Activated CD8-positive, alpha-beta memory T cell treated with anti-CD3 and anti-CD28 coated beads, Interleukin-2, amount 50 U/mL, for 4 hours (primary cell): ENCODE results near the gene JMJD4.

ENCODE experiments used
- DNase-seq: peaks from one replicate; pipeline ENCODE4 v3.0.0-alpha.2; 2020

The JMJD4 gene

DNA sequence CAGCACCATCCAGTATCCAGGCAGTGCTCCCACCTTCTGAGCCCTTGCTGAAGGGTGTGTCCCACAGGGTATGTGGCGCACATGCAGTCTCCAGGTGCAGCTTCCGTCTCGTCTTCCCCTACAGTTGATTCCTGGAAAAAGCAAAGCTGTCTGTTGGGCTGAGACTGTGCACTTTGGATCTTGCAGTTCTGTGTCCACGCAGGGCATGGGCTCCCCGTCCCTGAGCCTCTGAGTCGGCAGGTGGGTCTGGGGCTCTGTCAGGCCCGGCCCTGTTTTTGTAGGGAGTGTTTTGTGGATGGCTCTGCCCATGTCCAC is 33.0 kb upstream of the JMJD4 start:
- no peak for DNase-seq

DNA sequence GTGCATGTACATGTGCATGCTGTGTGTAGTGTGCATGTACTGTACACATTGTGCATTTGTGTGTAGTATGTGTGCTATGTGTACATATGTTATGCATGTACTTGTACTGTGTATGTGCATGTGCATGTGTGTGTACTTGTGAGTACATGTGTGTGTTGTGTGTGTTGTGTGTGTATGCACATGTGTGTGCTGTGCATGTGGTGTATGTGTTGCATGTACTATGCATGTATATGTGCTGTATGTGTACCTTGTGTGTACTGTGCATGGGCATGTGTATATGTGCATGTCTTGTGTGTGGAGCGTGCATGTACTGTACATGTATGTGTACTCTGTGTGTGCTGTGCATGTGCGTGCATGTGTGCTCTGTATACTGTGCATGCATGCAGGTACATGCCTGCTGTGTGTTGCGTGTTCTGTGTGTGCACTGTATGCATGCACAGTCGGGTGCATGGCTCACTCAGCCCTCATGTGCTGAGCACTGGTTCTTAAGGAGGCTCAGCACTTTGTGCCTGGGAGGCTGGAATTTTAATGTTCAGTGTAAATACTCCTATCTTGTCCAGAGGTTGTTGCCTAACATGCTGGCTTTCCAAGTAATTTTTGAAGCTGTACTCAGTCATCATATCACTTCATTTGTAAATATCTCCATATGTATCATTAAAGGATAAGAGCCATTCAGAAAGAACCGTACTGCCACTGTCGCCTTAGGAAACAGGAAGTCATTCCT is 32.5 kb upstream of the JMJD4 start:
- DNase-seq: no peak

DNA sequence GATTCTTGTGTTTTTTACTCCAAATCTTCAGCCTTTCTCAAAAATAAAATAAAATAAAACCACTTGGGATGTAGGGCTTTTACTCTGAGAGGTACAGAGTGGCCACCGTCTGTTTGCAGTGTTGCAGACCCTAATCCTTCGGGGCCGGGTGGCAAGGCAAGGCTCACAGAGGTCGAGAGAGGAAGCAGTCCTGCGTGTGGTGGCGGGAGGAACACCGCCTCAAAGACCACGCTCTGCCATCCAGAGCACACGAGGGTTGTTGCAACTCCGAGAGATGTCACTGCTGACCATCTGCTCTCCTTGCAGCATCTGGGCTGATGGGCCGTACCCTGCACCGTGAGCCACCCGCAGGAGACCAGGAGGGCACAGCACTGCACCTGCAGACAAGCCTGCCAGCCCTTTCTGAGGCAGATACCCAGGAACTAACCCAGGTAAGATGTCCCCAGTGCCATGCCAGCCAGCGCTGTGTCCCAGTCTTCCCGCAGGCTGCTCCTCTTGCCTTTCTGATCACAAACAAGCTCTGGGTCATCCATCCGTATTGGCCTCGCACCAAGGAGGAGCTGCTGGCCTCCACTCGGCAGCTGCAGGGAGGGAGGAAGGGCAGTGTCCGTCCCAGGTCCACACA is 31.7 kb upstream of the JMJD4 start:
- DNase-seq: no peak

DNA sequence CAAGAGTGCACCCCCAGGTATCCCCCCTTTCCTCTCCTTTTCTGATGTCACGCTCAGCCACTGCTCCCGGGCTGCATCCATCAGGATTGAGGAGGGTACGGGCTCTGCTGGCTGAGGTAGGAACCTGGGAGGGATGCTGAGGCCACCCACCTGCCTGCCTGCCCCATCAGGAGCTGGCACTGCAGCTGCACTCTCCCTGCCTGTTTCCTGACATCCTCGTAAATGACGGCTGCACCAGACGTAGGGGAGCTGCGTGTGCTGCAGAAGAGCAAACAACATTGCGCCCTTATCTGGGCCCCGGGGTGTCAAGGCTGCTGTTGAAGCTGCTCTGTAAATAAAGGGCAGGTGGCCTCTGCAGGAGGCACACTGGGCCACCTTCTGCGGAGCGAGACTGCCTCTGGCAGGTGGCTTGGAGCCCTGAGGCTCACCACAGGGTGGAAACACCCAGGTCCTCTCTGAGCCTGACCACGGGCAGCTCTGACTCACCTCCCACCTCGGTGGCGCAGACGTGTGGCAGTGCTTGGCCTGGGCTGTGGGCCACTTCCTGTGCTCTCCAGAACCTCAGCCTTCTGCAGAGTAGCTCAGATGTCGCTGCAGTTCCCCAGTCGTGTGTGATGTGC is 31.0 kb upstream of the JMJD4 start:
- peak; percentile 66 for DNase-seq

DNA sequence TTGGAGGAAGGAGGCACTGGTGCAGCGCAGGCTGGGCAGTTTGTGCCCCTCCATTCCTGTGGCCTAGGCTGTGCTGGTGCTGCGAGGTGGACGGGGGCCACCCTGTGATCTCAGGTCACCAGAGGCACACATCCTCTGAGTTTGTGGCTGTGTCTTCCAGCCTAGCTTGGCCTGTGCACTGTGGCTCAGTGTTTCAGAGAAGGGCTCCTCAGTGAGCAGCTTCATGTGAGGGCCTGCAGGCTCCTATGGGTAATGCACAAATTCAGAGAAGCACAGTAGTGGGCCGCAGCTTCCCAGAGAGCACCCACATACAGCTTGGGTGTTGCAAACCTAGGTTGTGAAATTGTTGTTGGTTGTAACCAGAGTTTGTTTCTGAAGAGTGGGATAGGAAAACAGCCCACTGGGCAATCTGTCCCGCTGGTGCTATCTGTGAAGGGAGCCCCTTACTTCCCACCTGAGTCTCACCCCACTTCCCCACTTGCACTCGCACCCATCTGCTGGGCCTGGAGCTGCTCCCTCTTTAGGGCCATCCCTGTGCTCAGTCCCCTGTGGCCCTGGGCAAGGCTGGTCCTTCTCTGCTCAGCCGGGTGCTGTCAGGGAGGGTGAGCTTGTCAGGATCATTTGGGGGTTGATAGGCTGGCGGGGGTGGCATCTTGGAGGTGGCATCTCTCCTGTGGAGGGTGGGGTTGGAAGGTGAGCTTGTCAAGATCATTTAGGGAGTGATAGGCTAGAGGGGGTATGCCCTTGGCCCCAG is 30.3 kb upstream of the JMJD4 start:
- DNase-seq: no peak

DNA sequence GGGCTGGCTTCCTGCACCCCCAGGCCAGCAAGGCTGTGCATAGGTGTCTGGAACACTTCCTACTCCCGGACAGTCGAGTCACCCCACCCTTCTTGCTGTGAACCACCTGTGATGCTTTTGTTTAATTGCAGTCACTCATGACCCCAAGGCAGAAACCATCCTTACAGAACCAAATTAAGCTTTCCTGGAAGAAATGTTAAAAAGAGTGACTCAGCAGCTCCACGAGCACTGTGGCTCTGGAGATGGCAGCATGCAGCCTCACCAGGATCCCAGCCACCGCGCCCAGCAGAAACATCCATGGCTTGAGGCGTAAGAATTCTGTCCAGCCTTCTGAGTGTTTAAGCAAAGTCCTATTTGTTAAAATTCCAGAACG is 28.9 kb upstream of the JMJD4 start:
- DNase-seq: no peak

DNA sequence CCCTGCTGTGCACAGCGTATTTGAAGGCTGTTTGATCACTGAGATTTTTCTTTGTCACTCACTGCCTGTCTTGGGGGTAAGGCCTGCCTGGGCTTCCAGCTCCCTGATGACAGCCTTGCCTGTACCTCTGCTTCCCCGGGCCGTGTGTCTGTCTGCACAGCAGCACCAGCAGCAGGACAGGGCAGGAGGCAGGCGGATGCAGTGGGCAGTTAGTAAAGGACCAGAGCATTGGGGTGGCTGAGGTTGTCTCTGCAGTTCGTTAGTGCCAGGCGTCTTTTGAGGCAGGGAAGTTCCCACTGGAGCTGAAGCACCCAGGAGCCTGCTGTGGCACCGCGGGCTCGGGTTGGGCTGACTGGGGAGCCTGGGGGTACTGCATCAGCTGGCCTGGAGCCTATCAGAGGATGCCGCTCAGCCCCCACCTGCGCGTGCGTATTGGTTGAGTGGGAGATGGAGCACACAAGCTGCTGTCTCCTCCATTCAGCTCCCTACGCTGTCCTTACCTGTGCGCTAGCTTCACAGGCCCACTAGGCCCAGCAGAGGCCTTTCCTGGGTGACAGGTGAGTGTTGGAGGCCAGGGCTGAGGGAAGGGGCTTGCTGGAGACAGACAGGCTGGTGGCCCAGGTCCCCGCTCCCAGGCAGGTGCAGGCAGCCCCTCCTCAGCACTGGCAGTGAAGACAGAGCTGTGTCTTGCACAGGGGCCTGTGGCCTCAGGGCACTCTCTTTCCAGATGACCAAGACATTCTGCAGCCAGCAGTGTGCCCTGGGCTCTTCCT is 28.3 kb upstream of the JMJD4 start:
- no peak for DNase-seq

DNA sequence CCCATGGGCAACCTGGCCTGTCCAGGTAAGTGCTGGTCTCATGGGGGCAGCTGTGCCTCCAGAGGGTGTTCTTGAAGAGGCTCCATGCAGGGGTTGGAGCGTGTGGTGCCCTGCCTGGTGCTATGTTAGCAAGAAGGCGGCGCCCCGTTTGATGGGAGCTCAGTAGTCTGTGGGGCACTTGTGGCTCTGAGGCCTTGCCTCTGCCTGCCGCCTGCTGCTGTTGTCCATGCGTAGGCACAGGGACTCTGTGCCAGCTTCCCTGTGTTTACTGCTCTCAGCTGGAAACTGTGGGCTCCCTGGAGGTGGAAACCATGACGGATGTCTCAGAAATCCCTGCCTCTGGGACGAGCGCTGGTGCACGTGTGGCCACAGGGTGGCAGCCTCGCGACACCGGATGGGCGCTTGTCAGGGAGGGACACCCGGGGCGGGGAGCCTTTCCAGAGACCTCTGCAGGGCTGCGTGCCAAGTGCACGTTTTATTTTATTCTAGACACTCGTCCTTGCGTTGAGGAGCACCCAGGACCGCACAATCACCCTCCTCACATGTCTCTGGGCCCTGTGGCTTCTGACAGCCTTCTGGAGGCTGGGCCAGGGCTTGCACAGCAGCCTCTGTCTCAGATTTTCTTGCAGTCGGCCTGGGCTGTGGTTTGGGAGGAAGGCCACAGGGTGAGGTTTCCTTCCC is 27.3 kb upstream of the JMJD4 start:
- DNase-seq: peak; percentile 86

DNA sequence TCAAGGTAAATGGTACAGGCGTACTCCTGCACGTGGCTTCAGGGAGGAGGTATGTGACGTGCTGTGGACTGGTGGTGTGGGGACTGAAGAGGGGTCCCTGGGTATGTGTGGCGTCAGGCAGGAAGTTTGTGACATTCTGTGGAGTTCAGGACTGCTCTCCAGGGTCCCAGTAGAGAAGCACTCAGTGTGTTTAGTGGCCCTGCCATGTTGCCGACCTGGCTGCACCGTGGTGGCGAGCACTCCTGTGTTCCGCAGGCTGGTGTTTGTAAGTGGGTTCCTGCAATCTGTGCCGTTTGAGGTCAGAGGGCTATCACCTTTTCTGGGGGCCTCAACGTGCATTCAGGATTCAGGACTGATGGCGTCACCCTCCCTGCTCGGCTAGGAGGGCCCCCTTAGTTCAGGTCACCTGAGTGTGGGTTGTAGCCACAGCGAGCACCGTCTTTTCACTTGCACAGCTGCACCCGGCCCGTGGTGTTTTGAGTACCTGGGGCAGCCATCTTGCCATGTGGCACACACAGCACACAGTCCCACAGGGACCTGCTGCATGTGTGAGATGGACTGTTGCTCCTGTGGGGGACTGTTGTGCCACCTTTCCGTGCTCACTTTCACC is 26.6 kb upstream of the JMJD4 start:
- no peak for DNase-seq

DNA sequence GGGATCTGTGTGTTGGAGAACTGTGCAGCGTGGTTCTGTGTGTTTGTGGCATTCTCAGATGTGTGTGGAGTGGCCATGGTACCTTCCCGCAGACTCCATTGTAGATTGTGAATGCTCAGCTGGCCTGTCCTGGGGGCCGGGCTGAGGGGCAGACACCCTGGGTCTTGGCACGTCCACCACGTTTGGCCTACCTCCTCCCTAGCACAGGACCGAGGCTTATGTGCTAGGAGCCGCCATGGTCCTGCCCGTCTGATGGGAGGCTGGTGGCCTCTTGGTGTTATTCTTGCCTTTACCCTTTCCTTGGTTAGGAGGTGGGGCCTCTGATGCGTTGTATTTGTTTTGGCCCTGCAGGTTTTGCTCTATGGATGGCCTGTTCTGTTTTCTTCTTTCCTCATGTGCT is 25.3 kb upstream of the JMJD4 start:
- no peak for DNase-seq

DNA sequence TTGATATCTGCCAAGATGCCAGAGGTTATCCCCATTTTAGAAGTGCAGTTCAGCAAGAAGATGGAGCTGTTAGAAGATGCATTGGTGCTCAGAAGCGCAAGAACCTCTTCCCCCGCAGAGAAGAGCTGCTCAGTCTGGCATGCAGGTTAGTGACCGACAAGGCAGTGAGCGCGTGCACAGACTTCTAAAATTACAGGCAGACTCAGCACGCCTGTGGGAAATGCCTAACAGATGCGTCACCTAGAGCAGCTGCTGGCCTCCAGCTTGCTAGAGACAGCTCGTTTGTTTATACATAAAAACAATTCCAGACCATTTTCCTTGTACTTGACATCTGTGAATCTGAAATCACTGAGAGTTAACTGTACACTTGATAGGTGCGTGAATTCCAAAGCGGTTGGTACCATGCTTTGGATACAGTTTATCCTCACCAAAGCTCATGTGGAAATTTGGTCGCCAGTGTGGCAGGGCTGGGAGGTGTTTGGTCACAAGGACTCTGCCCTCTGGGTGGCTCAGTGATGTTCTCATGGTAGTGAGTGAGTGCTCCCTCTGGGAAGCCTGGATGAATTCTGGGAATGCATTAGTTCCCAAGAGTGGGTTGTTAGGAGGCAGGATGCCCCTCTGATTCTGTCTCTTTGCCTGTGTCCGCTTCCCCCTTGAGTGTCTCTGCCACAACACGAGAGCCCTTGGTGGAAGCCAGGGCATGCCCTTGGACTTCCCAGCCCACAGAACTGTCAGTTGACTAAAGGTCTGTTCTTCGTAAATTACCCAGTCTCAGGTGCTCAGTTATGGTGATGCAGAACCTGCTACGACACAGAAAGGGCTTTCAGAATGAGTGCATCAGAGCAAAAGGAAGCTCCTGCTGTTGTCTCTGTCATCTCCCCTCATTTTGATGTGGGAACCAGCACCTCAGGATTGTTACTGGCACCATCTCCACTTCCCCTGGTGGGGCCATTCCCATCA is 24.5 kb upstream of the JMJD4 start:
- no peak for DNase-seq

DNA sequence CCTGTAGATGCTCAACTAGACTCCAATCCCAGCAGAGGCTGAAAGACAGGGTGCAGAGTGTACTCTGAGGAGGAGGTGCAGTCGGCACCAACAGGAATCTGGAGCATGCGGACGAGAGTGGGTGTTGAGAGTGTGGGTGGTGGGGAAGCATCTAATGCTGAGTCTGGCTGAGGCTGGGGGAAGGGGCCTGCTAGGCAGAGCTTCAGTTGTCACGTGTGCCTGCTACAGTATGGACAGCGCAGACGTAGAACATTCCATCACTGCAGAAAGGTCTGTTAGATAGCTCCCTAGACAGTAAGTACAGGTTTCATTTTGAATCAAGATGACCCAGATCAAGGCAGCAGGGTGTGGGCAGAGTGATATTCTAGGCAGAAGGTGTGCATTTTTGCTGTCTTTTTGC is 23.3 kb upstream of the JMJD4 start:
- DNase-seq: no peak

DNA sequence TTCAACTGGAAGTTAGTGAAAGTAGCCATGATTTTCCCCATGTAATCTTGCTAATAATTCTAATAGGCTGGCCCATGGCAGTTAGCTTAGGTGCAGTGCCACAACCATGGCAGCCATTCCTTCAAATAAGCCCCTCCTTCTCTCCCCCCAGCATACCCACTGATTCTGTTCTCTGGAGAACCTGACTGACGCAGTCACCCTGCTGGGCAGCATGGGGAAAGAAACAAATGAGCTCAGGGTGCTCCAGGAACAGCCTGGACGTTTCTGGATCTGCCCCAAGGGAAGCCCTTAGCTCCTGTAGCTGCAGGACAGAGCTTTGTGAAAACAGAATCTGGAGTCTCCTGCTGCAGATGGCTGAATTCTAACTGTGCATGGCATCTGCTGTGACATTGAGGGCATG is 22.7 kb upstream of the JMJD4 start:
- no peak for DNase-seq

DNA sequence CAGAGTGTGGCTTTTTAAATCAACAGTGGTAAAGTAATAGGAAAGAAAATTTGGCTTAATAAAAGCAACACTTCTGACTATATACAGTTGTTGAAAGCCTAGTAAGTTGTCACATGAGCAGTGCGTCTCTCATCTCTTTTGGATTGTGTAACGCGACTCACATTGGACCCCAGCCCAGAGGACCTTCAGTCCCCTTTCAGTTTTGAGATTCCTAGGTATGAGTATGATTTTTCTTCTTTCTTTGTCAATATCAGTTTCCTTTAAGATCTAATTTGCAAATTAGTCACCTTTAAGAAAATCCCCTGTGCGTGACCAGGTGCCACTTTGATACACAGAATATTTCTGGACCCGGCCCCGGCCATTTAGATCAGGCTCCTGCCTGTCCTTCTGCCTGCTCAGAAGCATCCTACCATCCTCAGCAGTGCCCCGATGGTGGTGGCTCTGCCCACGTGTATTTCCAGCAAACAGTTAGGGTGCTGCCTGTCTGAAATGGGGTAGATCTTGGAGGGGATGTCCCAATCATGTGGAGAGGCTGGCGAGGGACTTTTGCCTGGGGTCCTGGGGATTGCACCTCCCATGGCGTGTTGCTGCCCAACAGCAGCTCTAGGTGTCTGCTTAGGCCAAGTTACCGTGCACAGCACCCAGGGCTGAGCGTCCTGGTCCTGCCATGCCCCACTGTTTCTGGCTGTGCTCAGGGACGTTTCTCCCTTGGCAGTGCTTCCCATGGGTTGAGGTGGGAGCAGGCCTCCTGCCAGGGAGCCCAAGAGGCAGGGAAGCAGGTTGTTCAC is 21.3 kb upstream of the JMJD4 start:
- DNase-seq: no peak

DNA sequence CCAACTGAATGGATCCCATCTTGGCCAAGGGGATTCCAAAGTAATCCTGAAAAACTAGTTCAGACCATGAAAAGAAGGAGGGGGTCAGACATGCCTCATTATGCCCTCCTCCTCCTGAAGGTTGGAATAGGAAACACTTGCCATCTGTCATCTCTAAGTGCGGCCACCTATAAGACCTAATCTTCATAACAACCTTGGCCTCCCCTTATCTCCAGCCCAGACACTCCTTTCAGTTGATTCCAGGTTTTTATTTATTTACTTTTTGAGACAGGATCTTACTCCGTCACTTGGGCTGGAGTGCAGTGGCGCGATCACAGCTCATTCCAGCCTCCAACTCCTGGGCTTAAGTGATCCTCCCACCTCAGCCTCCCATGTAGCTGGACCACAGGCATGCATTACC is 19.9 kb upstream of the JMJD4 start:
- DNase-seq: no peak

DNA sequence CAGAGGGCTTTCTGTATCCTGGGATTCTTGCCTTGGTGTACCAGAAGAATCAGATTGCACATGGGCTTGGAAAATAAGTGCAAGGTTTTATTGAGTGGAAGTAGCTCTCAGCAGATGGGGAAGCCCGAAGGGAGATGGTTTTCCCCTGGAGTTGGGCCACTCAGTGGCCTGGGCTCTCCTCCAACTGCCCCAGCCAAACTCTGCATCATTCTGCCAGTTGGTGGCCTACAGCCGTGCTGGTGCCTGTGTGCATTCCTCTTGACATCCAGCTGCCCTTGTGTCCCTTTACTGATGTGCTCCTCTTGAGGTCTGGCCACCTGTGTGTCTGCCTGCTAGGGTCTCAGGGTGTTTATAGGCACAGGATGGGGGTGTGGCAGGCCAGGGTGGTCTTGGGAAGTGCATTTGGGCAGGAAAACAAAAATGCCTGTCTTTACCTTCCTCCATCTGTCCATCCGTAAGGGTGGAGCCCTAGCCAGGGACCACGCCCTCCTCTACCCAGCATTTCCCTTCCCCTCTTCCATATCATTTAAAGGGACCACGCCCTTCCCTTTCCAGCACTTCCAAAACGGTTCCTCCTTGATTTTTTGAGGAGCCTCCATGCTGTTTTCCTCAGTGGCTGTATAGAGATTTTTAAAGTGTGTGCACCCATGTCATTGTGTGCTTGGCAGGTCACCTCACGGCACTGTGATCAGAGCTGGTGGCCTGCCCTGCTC is 19.1 kb upstream of the JMJD4 start:
- DNase-seq: no peak

DNA sequence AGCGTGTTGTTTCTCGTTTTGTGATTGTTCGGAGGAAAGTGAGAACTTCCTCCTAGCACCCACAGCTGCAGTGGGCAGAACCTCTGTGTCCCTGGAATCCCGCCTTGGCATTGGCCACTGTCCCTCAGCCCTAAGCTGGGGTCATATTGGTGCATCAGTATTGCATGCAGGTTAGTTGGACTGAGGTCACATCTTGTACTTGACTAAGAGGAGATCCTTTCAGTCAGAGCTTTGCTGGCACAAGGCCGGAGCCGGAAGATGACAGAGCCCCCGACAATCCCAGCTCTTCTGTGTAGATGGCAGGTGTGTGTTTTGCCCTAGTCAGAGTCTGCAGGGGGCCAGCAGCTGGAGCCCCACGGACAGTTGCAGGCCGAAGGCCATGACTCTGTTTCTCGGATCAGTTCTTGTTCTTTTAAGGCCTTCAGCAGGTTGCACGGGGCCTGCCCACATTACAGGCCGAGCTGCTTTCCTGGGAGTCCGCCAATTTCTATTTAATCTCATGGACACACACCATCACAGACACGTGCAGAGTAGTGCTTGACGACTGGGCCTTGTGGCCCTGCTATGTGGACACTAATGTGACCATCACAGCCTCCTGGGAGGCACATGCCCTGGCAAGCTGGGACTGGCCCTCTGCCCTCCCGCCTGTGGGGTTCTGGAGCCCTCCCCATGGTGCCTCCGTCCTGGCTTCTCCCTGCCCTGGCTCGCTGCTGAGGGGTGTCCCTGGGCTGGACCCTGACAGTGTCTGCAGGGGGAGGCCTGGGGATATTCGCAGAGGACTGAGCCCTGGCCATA is 15.0 kb upstream of the JMJD4 start:
- no peak for DNase-seq

DNA sequence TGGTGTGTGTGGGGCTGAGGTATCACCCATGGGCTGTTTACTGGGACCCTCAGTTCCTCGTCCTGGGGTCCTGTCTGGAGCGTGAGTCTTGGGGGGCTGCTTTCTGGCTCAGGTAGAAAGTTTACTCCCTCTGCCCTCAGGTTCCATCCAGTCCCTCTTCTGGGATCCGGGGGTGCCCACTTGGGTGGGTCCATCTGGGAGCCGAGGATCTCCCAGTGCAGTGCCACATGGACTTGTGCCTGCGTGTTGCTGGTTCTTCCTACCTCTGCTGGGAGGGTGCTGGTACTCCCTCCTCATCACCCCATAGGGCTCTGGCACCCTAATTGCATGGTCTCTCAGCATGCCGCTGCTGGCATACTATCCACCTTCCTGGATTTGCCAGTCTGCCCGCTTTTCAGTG is 14.1 kb upstream of the JMJD4 start:
- no peak for DNase-seq
